GM13977 (cell line): ENCODE data around the gene HOXC9.

ENCODE experiments used
- DNase-seq: peaks from one replicate; pipeline ENCODE4 v3.0.0; 2012; ENCODE audit warnings: low spot score
- in situ Hi-C: fragments of 300-500 bp; cut with MboI; formaldehyde crosslinking; loops from one replicate; pipeline ENCODE4 v1.12.0; 2022; ENCODE audit warnings: low sequenced_read_pairs, low pct_unique_long_range_greater_than_20kb, mixed read lengths, inconsistent platforms; ENCODE audit not compliant: unreplicated experiment
- TF ChIP-seq, protein P1 (sequence below): IDR thresholded peaks from 2 replicates; pipeline ENCODE4 v1.5.1; 2012; ENCODE audit warnings: mild to moderate bottlenecking, control low read depth; ENCODE audit not compliant: insufficient read depth; ENCODE audit errors: extremely low read depth, missing control alignments

The HOXC9 gene

DNA sequence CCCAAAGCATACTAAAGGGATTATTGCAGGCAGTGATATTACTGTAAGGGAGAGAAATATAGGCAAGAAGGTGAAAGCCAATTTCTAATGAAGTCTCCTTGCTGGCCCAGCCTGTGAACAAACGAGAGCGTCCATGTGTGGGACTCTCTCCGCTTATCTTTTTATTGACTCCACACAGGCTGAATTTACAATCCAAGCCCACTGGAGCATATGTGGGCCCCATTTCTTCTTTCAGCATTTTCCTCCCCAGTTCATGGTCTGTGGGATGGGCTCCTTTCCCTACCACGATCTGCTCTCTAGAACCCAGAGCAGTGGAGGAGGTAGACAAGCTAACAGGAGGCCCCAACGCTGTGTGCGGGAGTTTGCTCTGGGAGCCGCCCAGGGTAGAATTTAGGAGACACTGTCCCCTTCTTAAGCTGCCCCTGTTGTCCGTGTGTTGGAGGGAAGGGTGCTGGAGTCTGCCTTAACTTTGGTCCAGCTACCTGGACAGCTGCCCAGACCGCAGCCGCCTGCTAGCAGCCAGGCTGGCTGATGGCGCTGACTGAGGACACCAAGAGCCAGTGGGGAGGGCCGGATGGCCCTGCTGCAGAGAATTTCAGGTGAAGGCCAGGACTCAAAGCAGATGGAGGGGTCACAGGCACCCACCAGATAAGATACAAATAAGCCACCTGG is 30.2 kb upstream of the HOXC9 start:
- in situ Hi-C loops, result no loop called here
- TF ChIP-seq, protein P1, sequence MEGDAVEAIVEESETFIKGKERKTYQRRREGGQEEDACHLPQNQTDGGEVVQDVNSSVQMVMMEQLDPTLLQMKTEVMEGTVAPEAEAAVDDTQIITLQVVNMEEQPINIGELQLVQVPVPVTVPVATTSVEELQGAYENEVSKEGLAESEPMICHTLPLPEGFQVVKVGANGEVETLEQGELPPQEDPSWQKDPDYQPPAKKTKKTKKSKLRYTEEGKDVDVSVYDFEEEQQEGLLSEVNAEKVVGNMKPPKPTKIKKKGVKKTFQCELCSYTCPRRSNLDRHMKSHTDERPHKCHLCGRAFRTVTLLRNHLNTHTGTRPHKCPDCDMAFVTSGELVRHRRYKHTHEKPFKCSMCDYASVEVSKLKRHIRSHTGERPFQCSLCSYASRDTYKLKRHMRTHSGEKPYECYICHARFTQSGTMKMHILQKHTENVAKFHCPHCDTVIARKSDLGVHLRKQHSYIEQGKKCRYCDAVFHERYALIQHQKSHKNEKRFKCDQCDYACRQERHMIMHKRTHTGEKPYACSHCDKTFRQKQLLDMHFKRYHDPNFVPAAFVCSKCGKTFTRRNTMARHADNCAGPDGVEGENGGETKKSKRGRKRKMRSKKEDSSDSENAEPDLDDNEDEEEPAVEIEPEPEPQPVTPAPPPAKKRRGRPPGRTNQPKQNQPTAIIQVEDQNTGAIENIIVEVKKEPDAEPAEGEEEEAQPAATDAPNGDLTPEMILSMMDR, result no peak
- DNase-seq, result no peak

DNA sequence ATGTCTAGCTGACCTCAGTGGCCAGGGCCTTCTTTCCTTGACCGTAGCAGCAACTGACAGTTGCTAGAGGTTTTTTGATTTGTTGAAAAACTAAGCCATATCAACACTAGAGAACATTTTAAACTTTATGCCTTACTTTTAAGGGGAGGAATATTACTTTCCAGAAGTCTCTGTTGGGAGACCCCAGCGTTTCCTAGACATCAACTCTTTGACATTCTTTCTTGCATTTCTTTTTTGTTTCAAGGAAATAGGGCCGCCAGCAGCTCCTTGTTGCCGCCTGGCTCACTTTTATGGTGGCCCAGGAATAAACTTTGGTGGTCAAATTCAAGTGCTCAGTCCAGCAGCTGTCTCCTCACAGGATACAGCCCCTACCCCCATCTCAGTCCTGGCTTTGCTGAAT is 29.5 kb upstream of the HOXC9 start:
- TF ChIP-seq, protein P1, result no peak
- in situ Hi-C loops, result no loop called here
- DNase-seq, result no peak

DNA sequence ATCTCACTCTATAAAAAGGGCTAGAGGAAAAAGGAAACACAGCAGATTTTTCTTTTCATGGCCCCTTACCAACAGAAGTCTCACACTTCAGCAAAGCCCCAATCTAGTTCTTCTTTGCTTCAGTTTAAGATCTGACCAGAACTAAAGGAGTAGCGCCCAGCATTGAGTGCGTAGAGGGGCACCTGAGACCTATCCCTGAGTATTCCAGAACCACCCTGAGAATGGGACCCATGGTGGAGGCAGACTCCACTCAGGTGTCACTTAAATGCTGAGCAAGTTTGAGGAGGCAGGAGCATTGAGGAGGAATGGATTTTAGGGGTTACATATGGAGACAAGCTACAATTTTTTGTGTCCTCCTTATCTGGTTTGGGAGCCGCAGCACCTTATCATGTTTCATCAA is 28.8 kb upstream of the HOXC9 start:
- TF ChIP-seq, protein P1, result no peak
- no peak for DNase-seq
- in situ Hi-C loops, result no loop called here

DNA sequence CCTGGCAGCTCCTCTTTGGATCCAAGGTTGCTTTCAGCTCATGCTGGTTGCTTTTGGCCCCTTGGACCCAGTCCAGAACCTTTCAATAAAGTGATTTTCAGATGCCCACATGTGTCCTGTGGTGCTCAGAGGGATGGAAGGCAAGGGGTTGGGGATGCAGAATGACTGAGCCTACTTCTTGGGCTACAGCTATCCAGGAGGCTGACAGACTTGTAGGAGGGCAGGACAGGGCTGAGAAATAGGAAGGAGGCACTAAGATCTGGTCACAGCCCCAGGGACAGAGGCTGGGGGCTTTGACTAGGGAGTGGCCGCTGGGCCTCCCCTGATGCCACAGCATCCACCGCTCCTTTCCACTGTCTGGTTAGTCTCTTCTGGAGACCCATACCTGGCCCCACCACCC is 28.3 kb upstream of the HOXC9 start:
- in situ Hi-C loops, result no loop called here
- no peak for DNase-seq
- TF ChIP-seq, protein P1, result no peak

DNA sequence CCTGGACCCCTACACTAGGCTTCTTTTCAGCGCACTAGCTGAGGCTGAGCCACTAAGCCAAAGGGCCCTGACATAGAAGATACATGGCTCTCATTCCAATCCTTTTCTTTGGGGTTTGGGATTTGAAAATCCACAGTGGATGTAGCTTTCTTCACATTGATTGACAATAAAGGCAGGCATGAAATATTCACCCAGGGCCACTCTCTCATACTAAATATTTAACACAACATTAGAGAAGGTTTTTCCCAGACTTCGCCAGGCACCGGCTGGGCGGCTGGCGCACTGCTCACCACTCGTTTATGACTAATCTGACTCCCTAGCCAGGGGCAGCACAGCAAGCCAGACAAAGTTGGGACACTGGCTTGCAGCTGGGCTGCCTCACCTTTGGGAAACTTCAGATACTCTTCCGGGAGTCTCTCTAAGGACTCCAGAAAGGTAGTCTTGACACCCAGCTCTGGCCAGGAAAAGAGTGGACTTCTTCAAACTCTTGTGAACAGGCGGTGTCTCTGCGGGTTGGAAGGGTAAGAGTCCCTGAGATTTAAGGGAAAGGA is 27.7 kb upstream of the HOXC9 start:
- in situ Hi-C loops, result no loop called here
- TF ChIP-seq, protein P1, result no peak
- DNase-seq, result no peak

DNA sequence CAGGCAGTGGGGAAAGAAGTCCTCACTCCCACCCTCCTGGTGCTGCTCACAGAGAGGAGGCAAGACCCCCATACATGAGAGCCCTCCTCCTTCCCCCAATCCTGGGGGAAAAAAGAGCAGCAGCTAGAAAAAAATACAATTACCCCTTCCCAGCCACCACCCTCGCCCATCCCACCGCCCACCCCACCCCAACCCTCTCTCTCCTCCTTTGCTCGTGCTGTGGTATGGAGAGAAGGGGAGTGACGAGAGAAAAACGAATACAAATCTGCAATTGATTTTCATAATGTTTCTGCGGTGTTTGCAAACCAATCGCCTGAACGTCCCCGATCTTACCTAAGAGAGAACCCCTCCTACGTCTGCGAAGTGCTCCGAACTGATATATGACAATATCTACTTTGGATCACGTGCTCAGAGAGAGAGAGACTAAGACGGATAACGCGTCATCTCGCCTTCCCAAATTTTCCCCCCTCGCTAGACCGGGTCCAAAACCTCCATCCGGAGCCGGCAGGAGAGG is 27.2 kb upstream of the HOXC9 start, which contains the start of gene HOXC11:
HOXC11 (plus strand) TSS at position 405 of the 514 bp plus-strand sequence. CDS start 116 bp downstream, outside the sequence.
- in situ Hi-C loops, result no loop called here
- DNase-seq, result no peak
- TF ChIP-seq, protein P1, result no peak
